Cardiac ventricle fibroblast (primary cell): ENCODE results near the gene R3HDML. TPM values are rescaled to one million over a fixed set of nuclear protein-coding genes. Genes with fewer than 3 reads are reported as not detected.

Source experiments
- total RNA-seq: library from RNA; depleted of rRNA; stranded (reverse); fragments of >200 nt; gene quantifications from 2 replicates; pipeline ENCODE4 v1.2.3, GENCODE V29; 2015

Gene R3HDML
- total RNA-seq = not detected in 2 replicates

GRCh38 chr20:44336725-44337380 lies at the start of gene R3HDML:
Gene R3HDML (plus strand): TSS chr20:44337043. CDS start chr20:44337158, 115 bp downstream.

DNA sequence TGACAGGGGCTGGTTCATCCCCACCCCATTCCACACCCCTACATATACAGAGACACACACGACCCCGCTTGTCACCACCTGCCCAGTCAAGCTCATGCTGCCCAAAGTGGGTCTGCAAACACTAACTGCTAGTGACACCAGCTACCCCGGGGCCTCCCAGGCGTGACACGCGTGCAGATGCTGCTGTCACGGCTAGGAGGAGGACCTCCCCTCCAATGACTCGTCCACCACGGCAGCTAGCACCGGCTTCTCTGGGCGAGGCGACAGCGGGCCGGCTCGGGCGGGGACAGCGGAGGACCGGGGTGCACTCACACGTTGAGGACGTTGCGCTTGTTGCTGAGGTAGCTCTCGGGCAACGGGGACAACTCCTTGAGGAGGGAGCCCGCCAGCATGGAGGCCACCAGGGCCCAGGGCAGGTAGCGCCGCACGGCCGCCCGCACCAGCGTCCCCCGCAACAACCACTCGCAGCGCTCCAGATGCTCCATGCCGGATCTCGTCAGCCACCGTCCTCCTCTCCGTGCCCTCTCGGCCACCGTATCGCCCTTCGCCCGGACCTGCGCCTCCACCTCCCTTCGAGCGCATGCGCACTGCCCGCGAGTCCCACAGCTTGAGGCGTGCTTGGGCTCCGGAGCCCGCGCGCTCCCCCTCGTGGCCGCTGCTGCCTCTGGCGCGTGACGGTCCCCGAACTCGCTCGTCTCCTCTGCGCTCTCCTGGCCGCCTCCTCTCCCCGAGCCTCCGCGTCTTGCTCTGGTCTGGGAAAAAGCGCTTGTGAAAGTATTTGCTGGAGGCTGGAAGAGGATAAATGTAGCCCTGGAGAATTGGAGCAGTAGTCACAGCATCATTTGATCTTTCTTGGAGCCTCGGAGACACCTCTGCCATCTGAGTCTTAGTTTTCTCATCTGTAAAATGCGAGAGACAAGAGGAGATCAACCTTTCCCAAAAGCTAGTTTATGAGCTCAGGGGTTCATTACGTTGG lies 25.9 kb upstream of the R3HDML start, which contains the start of gene FITM2:
Gene FITM2, minus strand, starts transcription at position 539 of the 976 bp plus-strand sequence. Its CDS starts 54 bp downstream, at position 485.

DNA sequence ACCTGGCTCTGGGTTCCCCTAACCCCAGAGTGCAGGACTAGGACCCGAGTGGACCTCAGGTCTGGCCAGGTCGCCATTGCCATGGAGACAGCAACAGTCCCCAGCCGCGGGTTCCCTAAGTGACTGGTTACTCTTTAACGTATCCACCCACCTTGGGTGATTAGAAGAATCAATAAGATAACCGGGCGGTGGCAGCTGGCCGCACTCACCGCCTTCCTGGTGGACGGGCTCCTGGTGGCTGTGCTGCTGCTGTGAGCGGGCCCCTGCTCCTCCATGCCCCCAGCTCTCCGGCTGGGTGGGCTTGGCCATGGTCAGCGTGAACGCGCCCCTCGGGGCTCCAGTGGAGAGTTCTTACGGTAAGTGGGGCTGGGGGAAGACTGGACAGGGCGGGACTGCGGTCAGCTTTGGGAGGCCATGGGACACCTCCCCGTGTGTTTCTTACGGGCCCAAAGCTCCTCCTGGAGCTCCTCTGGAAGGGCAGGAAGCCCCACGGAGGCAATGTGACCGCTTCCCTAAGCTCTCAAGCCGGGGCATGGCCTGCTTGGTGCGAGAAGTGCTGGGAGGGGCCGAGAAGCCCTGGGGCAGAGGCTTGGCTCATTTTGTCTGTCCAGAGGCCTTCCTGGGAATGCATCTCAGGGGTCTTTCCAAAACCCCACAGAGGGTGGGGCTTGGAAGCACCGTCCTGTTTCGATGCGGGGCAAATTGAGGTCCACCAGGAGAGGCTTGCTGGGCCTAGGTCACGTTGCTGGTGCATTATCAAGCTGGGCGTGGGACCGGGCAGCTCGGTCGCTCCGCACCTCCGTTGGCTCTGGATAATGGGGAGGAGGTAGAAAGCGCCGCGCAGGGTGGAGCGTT lies 18.9 kb downstream of the R3HDML start, which contains the start of gene HNF4A:
Gene HNF4A, plus strand, starts transcription at position 202 of the 855 bp plus-strand sequence. Its CDS starts 106 bp downstream, at position 308.

Other genes with a start within 250 kb of the R3HDML start
- gene JPH2, start 149.9 kb upstream of the R3HDML start, total RNA-seq = 0.25 TPM in 1 of 2 replicates, not detected in the other
- gene OSER1, start 126.3 kb upstream of the R3HDML start, total RNA-seq = 38.2 and 39.1 TPM in 2 replicates
- 0.44 TPM in 1 of 2 replicates, not detected in the other for gene GDAP1L1, start 89.7 kb upstream of the R3HDML start, total RNA-seq
- 7.1 and 7.6 TPM in 2 replicates for gene FITM2, start 25.8 kb upstream of the R3HDML start, total RNA-seq
- not detected in 2 replicates for gene HNF4A, start 18.7 kb downstream of the R3HDML start, total RNA-seq
- 22.5 and 22.6 TPM in 2 replicates for gene TTPAL, start 138.8 kb downstream of the R3HDML start, total RNA-seq
- gene SERINC3, start 185.0 kb downstream of the R3HDML start, total RNA-seq = 74.1 and 74.2 TPM in 2 replicates
- 75.7 and 77.6 TPM in 2 replicates for gene PKIG, start 245.5 kb downstream of the R3HDML start, total RNA-seq